ENCODE results near the gene ATF2. TPM values are rescaled to one million over a fixed set of nuclear protein-coding genes. Genes with fewer than 3 reads are reported as not detected.

ATF2 gene
- total RNA-seq, 2 experiments from 2014 or later, result 46.9 to 48.5 TPM

DNA sequence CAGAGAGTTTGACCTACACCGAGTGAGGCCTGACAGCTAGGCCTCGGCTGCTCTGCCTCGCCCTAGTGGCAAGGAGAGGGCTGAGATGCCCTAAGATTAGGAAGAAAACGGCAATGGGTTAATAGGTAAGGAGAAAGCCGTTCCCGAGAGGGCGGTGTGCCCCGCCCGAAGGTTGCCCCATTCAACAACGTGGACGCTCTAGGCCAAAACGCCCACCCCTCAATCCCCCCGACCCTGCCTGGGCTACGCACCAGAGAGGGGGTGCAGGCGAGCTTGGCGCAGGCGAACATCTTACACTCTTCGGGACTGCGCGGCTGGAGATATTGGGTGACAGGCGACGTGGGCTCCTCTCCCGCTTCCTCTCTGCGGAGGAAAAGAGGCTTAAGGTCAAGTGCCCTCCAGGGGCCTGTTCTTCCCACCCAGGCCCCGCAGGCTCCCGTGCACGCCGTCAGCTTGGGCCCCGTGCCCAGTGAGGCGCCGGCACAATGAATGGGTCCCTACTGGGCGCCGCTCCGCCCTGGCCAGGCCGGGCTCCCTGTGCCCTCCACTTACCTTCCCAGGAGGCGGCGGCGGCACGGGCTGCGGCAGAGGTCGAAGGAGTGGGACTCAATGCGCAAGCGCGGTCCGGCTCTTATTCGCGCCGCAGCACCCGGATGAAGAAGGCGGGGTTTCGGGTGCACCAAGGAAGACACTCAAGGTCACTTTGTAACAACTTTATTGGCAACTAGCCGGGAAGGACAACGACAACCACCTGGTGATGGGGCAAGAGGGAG lies 13.3 kb upstream of the ATF2 start, which contains the start of gene ATP5MC3:
TSS of gene ATP5MC3 (minus strand) at position 607 of the 773 bp plus-strand sequence. CDS start at position 290, 317 bp downstream.
- intact Hi-C loops (cut with micrococcal nuclease), result loop anchor here (1.0 to 5.0 kb wide), 5 partner anchors 13 to 144 kb away; partner anchors contain the start of gene ATF2
- peak; percentile 95 for DNase-seq
- H3K4me3 Mint-ChIP-seq, result peak within 1 kb of the TSS; percentile 95
- peak within 1 kb of the TSS; percentile 95 for H3K27ac Mint-ChIP-seq
- H3K4me1 Mint-ChIP-seq (ENCODE audit: low read depth), result peaks cover 29% of the 10 kb centered on the region
- no peaks in the 10 kb centered on the region for H3K27me3 Mint-ChIP-seq
- ChIA-PET CTCF (interaction anchor here (0.7 to 1.2 kb wide), 2 partner anchors 23 to 70 kb away, joined by 3 read pairs; no protein-coding TSS in a partner anchor), POLR2A (interaction anchor here (1.2 to 2.5 kb wide), 2 partner anchors 13 to 15 kb away, joined by 3 to 11 read pairs; partner anchors contain the start of gene ATF2)
- no peaks in the 10 kb centered on the region for H3K9me3 Mint-ChIP-seq
- peaks cover 40% of the 10 kb centered on the region for H3K36me3 Mint-ChIP-seq

DNA sequence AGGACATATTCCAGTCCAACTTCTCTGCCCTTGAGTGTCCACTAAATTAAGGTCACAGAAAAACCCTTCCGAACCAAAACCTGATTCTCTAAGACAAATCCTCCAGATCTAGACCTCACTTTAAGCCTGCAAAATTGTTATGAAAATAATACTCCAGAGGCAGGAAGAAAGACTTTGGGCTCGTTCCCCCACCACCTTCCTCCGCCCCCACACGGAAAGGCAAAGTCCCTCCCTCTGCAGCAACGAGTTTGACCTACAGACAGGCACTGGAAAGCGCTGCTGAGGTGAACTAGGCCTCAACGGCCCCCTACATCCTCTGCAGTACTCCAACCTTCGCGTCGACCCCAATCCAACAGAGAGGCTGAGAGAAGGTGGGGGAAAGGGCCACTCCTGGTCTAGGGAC lies 12.7 kb upstream of the ATF2 start:
- Mint-ChIP-seq H3K9me3 (no peaks in the 10 kb centered on the region), H3K27ac (peak overlapping the region; percentile 95), H3K4me1 (ENCODE audit: low read depth) (peaks cover 32% of the 10 kb centered on the region), H3K4me3 (peak overlapping the region; percentile 95), H3K36me3 (peaks cover 43% of the 10 kb centered on the region), H3K27me3 (no peaks in the 10 kb centered on the region)
- ChIA-PET POLR2A (interaction anchor here (2.5 kb wide), 1 partner anchor 12 kb away, joined by 11 read pairs; the partner anchor contains the start of gene ATF2), CTCF (interaction anchor here (0.7 to 1.2 kb wide), 2 partner anchors 23 to 71 kb away, joined by 3 read pairs; no protein-coding TSS in a partner anchor)
- DNase-seq, result peak; percentile 77
- intact Hi-C loops (cut with micrococcal nuclease), result loop anchor here (1.0 to 5.0 kb wide), 5 partner anchors 12 to 143 kb away; partner anchors contain the start of gene ATF2

DNA sequence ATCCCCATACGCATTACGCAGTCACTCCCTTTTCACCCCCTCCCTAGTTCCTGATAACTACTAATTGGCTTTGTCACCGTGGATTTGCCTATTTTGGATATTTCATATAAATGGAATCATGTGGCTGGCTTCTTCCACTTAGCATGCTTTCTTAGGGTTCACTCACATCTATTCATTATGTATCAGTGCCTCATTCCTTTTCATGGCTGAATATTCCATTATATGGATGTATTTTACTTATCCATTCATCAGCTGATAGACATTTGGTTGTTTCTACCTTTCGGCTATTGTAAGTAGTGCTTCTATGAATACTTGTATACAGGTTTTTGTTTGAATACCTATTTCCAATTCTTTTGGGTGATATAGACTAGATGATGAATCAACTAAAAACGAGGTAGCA lies 8.6 kb upstream of the ATF2 start:
- ChIA-PET CTCF (interaction anchor here (1.2 kb wide), 1 partner anchor 428 kb away, joined by 5 read pairs; no protein-coding TSS in a partner anchor), POLR2A (no interaction called here)
- Mint-ChIP-seq H3K9me3 (no peaks in the 10 kb centered on the region), H3K4me1 (ENCODE audit: low read depth) (peaks cover 30% of the 10 kb centered on the region), H3K27me3 (no peaks in the 10 kb centered on the region), H3K4me3 (no peak overlapping the region), H3K36me3 (peaks cover 51% of the 10 kb centered on the region), H3K27ac (no peak overlapping the region)
- DNase-seq, result no peak
- intact Hi-C loops (cut with micrococcal nuclease), result no loop called here

DNA sequence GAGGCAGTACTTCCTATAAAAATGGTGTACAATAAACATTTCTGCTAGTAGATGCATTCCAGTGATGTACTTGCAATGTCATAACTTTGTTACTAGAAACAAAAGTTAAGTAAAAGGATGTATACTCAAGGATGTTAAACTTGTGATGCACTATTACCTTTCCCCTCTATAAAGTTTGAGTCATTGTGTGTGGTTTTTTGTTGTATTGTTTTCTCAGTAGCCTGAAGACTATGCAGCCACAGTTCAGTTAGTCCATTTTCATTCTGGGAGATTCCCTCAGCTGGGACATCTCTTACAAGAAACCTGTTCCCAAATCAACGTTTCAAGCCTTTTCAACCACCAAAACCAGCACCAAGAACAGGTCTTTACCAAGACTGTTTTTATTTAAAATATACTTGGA lies 7.9 kb upstream of the ATF2 start:
- intact Hi-C loops (cut with micrococcal nuclease), result no loop called here
- ChIA-PET CTCF (no interaction called here), POLR2A (interaction anchor here (0.7 kb wide), 1 partner anchor 20 kb away, joined by 3 read pairs; no protein-coding TSS in a partner anchor)
- H3K9me3 Mint-ChIP-seq, result no peaks in the 10 kb centered on the region
- H3K4me3 Mint-ChIP-seq, result no peak overlapping the region
- no peak overlapping the region for H3K27ac Mint-ChIP-seq
- H3K4me1 Mint-ChIP-seq (ENCODE audit: low read depth), result peaks cover 31% of the 10 kb centered on the region
- H3K27me3 Mint-ChIP-seq, result no peaks in the 10 kb centered on the region
- H3K36me3 Mint-ChIP-seq, result peaks cover 45% of the 10 kb centered on the region
- no peak for DNase-seq

DNA sequence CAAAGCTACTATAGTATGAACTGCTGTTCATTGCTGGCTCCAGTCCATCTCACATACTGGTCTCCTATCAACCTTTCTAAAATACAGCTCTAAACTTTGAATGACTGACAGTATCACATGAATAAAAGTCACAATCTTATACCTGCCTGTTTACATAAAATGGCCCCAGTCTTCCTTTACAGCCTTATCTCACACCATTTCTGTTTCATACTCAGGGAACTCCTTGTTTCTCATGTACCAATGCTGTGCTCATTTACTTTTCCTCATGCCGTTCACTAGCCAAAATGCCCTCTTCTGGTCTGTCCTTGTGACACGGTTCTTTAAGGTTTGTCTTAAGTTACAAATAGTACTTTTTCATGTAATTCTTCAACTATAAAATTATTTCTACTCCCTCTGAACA lies 7.3 kb upstream of the ATF2 start:
- Mint-ChIP-seq H3K27ac (no peak overlapping the region), H3K4me3 (no peak overlapping the region)
- POLR2A ChIA-PET, result interaction anchor here (0.7 kb wide), 1 partner anchor 20 kb away, joined by 3 read pairs; no protein-coding TSS in a partner anchor

DNA sequence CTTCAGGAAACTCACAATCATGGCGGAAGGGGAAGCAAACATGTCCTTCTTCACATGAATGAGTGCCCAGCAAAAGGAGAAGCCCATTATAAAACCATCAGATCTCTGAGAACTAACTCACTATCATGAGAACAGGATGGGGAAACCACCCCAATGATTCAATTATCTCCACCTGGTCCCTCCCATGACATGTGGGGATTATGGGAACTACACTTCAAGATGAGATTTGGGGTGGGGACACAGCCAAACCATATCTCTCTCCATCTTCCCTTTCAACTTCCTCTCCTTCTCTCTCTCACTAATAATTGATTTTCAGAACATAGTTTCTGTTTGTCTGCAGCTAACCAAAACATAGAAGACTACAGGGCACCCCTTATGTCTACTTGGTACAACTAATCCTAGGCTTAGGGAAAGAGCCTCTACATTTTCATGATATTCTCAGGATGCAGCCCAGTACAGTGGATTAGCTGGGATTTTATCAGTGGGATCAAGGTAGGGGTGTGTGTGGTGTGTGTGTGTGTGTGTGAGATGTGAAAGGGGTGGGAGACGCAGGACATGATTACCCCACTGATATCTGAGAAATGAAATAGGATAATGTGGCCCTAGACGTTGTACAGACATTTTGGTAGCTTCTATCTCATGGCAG lies 2.8 kb upstream of the ATF2 start:
- Mint-ChIP-seq H3K9me3 (no peaks in the 10 kb centered on the region), H3K36me3 (peaks cover 14% of the 10 kb centered on the region), H3K4me1 (ENCODE audit: low read depth) (peaks cover 30% of the 10 kb centered on the region), H3K27me3 (no peaks in the 10 kb centered on the region), H3K27ac (no peak overlapping the region), H3K4me3 (no peak overlapping the region)
- no peak for DNase-seq
- intact Hi-C loops (cut with micrococcal nuclease), result no loop called here
- ChIA-PET POLR2A (interaction anchor here (0.7 kb wide), 1 partner anchor 9 kb away, joined by 4 read pairs; no protein-coding TSS in a partner anchor), CTCF (interaction anchor here (0.8 kb wide), 1 partner anchor 536 kb away, joined by 3 read pairs; no protein-coding TSS in a partner anchor)

More for the DNA sequence above, 7.3 kb upstream of the ATF2 start:
- Mint-ChIP-seq H3K36me3 (peaks cover 41% of the 10 kb centered on the region), H3K4me1 (ENCODE audit: low read depth) (peaks cover 32% of the 10 kb centered on the region), H3K9me3 (no peaks in the 10 kb centered on the region), H3K27me3 (no peaks in the 10 kb centered on the region)
- intact Hi-C loops (cut with micrococcal nuclease), result no loop called here
- CTCF ChIA-PET, result no interaction called here
- DNase-seq, result no peak

DNA sequence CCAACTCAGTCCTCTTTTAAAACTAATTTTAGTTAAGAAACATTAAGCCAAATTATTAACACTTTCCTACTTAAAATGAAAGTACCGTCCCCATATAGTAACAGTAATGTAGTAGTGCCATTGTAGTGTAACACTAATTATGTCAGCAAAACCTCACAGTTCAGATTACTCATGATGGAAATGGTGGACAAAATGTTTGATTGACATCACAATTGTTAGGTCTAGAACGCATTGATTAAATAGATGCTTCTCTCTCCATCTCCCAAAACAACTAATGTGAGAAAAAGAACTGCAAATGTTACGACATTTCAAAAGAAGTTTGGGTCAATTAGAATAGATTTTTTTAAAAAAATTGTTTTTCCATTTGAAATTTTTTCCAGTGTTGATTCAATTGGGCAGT lies 1.2 kb upstream of the ATF2 start:
- Mint-ChIP-seq H3K27me3 (no peaks in the 10 kb centered on the region), H3K9me3 (no peaks in the 10 kb centered on the region), H3K36me3 (peaks cover 7% of the 10 kb centered on the region), H3K4me1 (ENCODE audit: low read depth) (peaks cover 38% of the 10 kb centered on the region), H3K27ac (peak overlapping the region; percentile 97), H3K4me3 (peak overlapping the region; percentile 100)
- DNase-seq, result no peak
- intact Hi-C loops (cut with micrococcal nuclease), result loop anchor here (1.0 to 5.0 kb wide), 9 partner anchors 58 to 833 kb away; partner anchors contain the start of genes LNPK, SCRN3 and WIPF1
- ChIA-PET CTCF (interaction anchor here (1.3 kb wide), 1 partner anchor 113 kb away, joined by 4 read pairs; no protein-coding TSS in a partner anchor), POLR2A (interaction anchor here (0.9 to 1.6 kb wide), 3 partner anchors 9 to 16 kb away, joined by 3 to 11 read pairs (median 11); partner anchors contain the start of gene ATP5MC3)

DNA sequence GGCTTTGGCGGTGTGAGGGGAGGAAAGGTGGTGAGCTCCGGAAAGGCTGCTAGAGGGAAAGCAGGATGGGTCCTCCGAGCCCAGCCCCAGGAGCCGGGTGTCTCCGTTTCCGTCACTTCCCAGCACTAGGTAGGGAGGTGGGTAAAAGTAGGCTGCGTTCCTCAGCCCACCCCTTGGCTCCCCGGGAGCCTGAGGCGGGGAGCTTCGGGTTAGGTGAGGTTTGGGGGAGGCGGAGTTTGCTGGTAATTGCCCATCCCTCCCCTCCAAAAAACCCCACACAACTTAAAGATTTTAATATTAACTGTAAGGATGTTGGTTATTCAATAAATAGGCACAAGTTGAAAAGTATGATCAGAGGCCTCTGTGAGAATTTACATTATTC lies 552 bp upstream of the ATF2 start:
- Mint-ChIP-seq H3K36me3 (peaks cover 8% of the 10 kb centered on the region), H3K9me3 (no peaks in the 10 kb centered on the region), H3K27me3 (no peaks in the 10 kb centered on the region), H3K4me1 (ENCODE audit: low read depth) (peaks cover 38% of the 10 kb centered on the region), H3K4me3 (peak overlapping the region; percentile 100), H3K27ac (peak overlapping the region; percentile 97)
- no peak for DNase-seq
- ChIA-PET CTCF (interaction anchor here (0.8 to 1.3 kb wide), 2 partner anchors 113 to 469 kb away, joined by 3 to 4 read pairs; no protein-coding TSS in a partner anchor), POLR2A (interaction anchor here (0.7 to 1.6 kb wide), 5 partner anchors 8 to 416 kb away, joined by 3 to 11 read pairs (median 4); partner anchors contain the start of gene ATP5MC3)
- intact Hi-C loops (cut with micrococcal nuclease), result loop anchor here (1.0 to 5.0 kb wide), 11 partner anchors 13 to 834 kb away; partner anchors contain the start of genes ATP5MC3, GPR155, LNPK and SCRN3

DNA sequence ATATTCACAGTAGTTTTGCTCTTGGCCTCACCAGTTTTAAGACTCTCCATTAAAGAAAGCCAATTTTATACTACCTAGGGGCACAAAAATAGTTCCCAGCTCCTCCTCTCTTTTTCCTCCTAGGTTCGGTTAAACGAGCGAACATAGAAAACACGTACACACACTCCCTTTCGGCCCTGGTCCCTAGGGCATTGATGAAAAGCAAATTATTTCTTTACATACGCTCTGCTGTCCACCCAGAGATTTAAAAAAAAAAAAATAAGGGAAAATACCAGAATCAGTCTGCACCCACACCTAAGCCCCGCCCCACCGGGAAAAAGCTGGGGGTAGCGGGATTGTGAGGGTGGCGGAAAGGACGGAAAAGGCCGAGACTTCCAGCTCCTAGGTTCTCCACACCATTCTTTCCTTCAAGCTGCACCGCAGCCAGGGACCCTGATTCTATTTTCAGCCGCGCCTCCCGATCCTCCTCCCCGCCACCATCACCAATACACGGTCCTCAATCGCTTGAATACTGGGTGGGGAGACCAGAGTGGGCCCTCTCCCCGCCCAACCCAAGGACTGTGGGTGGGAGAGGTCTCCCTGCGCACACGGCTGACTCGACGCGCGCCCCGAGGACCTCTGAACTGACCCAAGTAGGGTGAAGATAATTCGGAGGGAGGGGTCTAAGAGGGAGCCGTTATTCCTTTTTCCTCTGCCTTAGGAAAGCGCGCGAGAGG lies 769 bp downstream of the ATF2 start:
- Mint-ChIP-seq H3K36me3 (peaks cover 3% of the 10 kb centered on the region), H3K4me1 (ENCODE audit: low read depth) (peaks cover 43% of the 10 kb centered on the region), H3K9me3 (no peaks in the 10 kb centered on the region), H3K27me3 (no peaks in the 10 kb centered on the region), H3K4me3 (peak overlapping the region; percentile 100), H3K27ac (peak overlapping the region; percentile 97)
- intact Hi-C loops (cut with micrococcal nuclease), result loop anchor here (5.0 kb wide), 4 partner anchors 60 to 835 kb away; partner anchors contain the start of genes LNPK and WIPF1
- CTCF ChIA-PET, result interaction anchor here (0.5 kb wide), 1 partner anchor 1387 kb away, joined by 3 read pairs; no protein-coding TSS in a partner anchor
- POLR2A ChIA-PET, result interaction anchor here (0.6 to 1.4 kb wide), 4 partner anchors 11 to 47 kb away, joined by 3 to 7 read pairs (median 4); partner anchors contain the start of gene ATP5MC3
- no peak for DNase-seq

DNA sequence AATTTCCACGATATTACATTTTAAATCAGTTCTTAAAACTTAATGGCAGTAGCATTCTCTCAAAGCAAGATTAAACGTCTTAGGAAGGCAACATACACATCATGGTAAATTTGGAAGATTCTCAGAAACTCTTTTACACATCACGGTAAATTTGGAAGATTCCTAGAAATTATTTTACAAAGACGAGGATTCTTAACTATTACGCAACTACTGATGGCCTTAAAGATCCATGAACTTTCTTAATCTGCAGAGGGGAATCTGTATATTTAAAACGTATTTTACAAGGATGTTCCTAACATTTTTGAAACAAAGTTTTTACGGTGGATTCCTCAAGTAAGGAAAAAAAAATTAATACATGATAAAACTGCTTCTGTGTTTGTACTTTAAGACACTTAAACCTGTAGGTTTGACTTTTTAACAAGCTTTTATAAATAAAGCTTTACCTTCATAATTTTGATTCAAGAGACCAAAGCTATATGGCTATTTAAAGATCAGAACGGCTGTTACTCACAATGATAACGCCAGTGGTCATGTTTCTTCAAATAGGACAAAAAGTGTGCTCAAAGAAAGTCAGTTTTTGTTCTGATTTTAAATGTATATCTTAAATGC lies 1.7 kb downstream of the ATF2 start:
- peak overlapping the region; percentile 97 for H3K27ac Mint-ChIP-seq
- intact Hi-C loops (cut with micrococcal nuclease), result loop anchor here (5.0 kb wide), 4 partner anchors 61 to 836 kb away; partner anchors contain the start of genes LNPK and WIPF1
- H3K4me3 Mint-ChIP-seq, result peak overlapping the region; percentile 100
- H3K4me1 Mint-ChIP-seq (ENCODE audit: low read depth), result peaks cover 47% of the 10 kb centered on the region
- H3K36me3 Mint-ChIP-seq, result peaks cover 3% of the 10 kb centered on the region
- no peaks in the 10 kb centered on the region for H3K9me3 Mint-ChIP-seq
- POLR2A ChIA-PET, result interaction anchor here (0.7 to 1.4 kb wide), 3 partner anchors 12 to 24 kb away, joined by 3 to 7 read pairs (median 3); partner anchors contain the start of gene ATP5MC3
- no peaks in the 10 kb centered on the region for H3K27me3 Mint-ChIP-seq
- CTCF ChIA-PET, result no interaction called here
- no peak for DNase-seq
